H1 (cell line): Measurements from ENCODE around the gene CCNT2. TPM values are rescaled to one million over a fixed set of nuclear protein-coding genes. Genes with fewer than 3 reads are reported as not detected.

Source experiments
- CTCF ChIA-PET: fragments of 300-600 bp; sonication (Branson Sonifier 250); formaldehyde crosslinking; loops from one replicate; lab custom pipeline; 2021; ENCODE audit not compliant: partially characterized antibody; lab: Charles Lee
- POLR2A ChIA-PET: fragments of 300-600 bp; sonication (Branson Sonifier 250); formaldehyde crosslinking; loops from one replicate; lab custom pipeline; 2021; ENCODE audit warnings: inconsistent platforms; ENCODE audit not compliant: partially characterized antibody; lab: Charles Lee
- DNase-seq, 2 experiments: peaks; one replicate each; pipeline versions ENCODE4 v3.0.0 to v3.0.0-alpha.2; 2010 to 2022; ENCODE audit warnings: low spot score in 2 of 2, low read depth in 1 of 2, mixed read lengths in 1 of 2
- FAIRE-seq: peaks from 2 replicates; lab custom pipeline; 2011; peaks lifted over from hg19 to GRCh38; lab: Jason Lieb, UNC
- H2AFZ ChIP-seq: 2 replicates; pipeline ENCODE4 v1.8.1; 2012; ENCODE audit warnings: low read length, inconsistent platforms
- H2AK5ac ChIP-seq: 2 replicates; pipeline ENCODE4 v1.6.1; 2013; ENCODE audit warnings: low read depth, low read length
- H2BK120ac ChIP-seq: replicated peaks from 2 replicates; pipeline ENCODE3; 2013; ENCODE audit warnings: low read depth, low read length, inconsistent platforms
- H2BK12ac ChIP-seq: 2 replicates; pipeline ENCODE4 v1.6.1; 2013; ENCODE audit warnings: low read depth, low read length
- H2BK15ac ChIP-seq: 2 replicates; pipeline ENCODE4 v1.6.1; 2013; ENCODE audit warnings: low read length
- H2BK20ac ChIP-seq: 2 replicates; pipeline ENCODE4 v1.6.1; 2013; ENCODE audit warnings: low read length
- H2BK5ac ChIP-seq: 2 replicates; pipeline ENCODE4 v1.6.1; 2013; ENCODE audit warnings: low read depth, low read length
- H3K14ac ChIP-seq: 2 replicates; pipeline ENCODE4 v1.6.1; 2013; ENCODE audit warnings: inconsistent platforms; ENCODE audit not compliant: insufficient read length
- H3K18ac ChIP-seq: 2 replicates; pipeline ENCODE4 v1.6.1; 2013; ENCODE audit warnings: low read length; ENCODE audit errors: extremely low read depth
- H3K23ac ChIP-seq: 2 replicates; pipeline ENCODE4 v1.6.1; 2013; ENCODE audit warnings: inconsistent platforms; ENCODE audit not compliant: insufficient read length
- H3K23me2 ChIP-seq: 2 replicates; pipeline ENCODE4 v1.6.1; 2013; ENCODE audit warnings: low read depth, low read length
- H3K27ac ChIP-seq: 2 replicates; pipeline ENCODE4 v1.6.1; 2011; ENCODE audit warnings: low read depth, low read length, inconsistent platforms
- H3K27me3 ChIP-seq, 4 experiments: replicated peaks in 1 of 4; 1 replicate in 1 of 4; 2 replicates in 3 of 4; pipeline versions ENCODE4 v1.6.1 to v1.8.1; 2011 to 2013; ENCODE audit warnings: low read length in 3 of 4, mild to moderate bottlenecking in 3 of 4, inconsistent platforms in 2 of 4, mixed read lengths in 2 of 4, moderate library complexity in 1 of 4; ENCODE audit not compliant: control insufficient read depth in 3 of 4, insufficient read depth in 3 of 4; ENCODE audit errors: extremely low read depth in 1 of 4
- H3K36me3 ChIP-seq, 4 experiments: 2 replicates each; pipeline versions ENCODE4 v1.6.1 to v1.8.1; 2011 to 2013; ENCODE audit warnings: mild to moderate bottlenecking in 4 of 4, low read length in 3 of 4, moderate library complexity in 2 of 4, control low read depth in 1 of 4, inconsistent platforms in 1 of 4; ENCODE audit not compliant: insufficient read depth in 4 of 4, control insufficient read depth in 2 of 4
- H3K4ac ChIP-seq: replicated peaks from 2 replicates; pipeline ENCODE3; 2013; ENCODE audit warnings: low read length, low read depth, mixed read lengths, inconsistent platforms; ENCODE audit not compliant: insufficient read length
- H3K4me1 ChIP-seq, 4 experiments: replicated peaks in 1 of 4; 1 replicate in 1 of 4; 2 replicates in 3 of 4; pipeline versions ENCODE4 v1.6.1 to v1.8.1; 2011 to 2013; ENCODE audit warnings: low read length in 3 of 4, inconsistent platforms in 2 of 4, mixed read lengths in 1 of 4; ENCODE audit not compliant: insufficient read depth in 4 of 4, control insufficient read depth in 3 of 4
- H3K4me2 ChIP-seq, 2 experiments: 2 replicates each; pipeline versions ENCODE4 v1.6.1 to v1.8.1; 2011 to 2013; ENCODE audit warnings: low read depth in 2 of 2, low read length in 2 of 2, control low read depth in 1 of 2, inconsistent platforms in 1 of 2, mild to moderate bottlenecking in 1 of 2; ENCODE audit not compliant: insufficient read depth in 1 of 2
- H3K4me3 ChIP-seq, 4 experiments: fragments of 200-600, 300-600 bp in 1 of 4; sonication (generic), shearing (Covaris generic), sonication (Bioruptor Twin) in 1 of 4; 2 replicates each; pipeline versions ENCODE4 v1.5.1 to v1.8.1; 2011 to 2016; ENCODE audit warnings: low read length in 4 of 4, low read depth in 3 of 4, control low read depth in 2 of 4, inconsistent platforms in 2 of 4, mild to moderate bottlenecking in 2 of 4, mixed read lengths in 1 of 4, moderate library complexity in 1 of 4; ENCODE audit not compliant: insufficient read depth in 2 of 4; ENCODE audit errors: extremely low read depth in 1 of 4
- H3K56ac ChIP-seq: replicated peaks from 2 replicates; pipeline ENCODE3; 2013; ENCODE audit warnings: low read depth, mild to moderate bottlenecking, mixed read lengths, low read length, inconsistent platforms; ENCODE audit not compliant: insufficient read length
- H3K79me1 ChIP-seq: 2 replicates; pipeline ENCODE4 v1.6.1; 2013; ENCODE audit warnings: low read depth, low read length, control low read depth
- H3K79me2 ChIP-seq, 2 experiments: 2 replicates each; pipeline versions ENCODE4 v1.6.1 to v1.8.1; 2012 to 2013; ENCODE audit warnings: low read length in 2 of 2, mild to moderate bottlenecking in 2 of 2, inconsistent platforms in 1 of 2; ENCODE audit not compliant: insufficient read depth in 2 of 2, control insufficient read depth in 1 of 2
- H3K9ac ChIP-seq, 4 experiments: replicated peaks in 1 of 4; 1 replicate in 1 of 4; 2 replicates in 3 of 4; pipeline versions ENCODE4 v1.6.1 to v1.8.1; 2011 to 2013; ENCODE audit warnings: low read depth in 3 of 4, low read length in 3 of 4, control low read depth in 2 of 4, mild to moderate bottlenecking in 2 of 4, moderate library complexity in 2 of 4, inconsistent platforms in 1 of 4; ENCODE audit errors: extremely low read depth in 1 of 4
- H3K9me3 ChIP-seq, 2 experiments: 2 replicates each; pipeline versions ENCODE4 v1.6.1 to v1.8.1; 2012 to 2013; ENCODE audit warnings: mild to moderate bottlenecking in 2 of 2, moderate library complexity in 2 of 2, control low read depth in 1 of 2, inconsistent platforms in 1 of 2, low read depth in 1 of 2, low read length in 1 of 2, mixed read lengths in 1 of 2; ENCODE audit not compliant: insufficient read depth in 2 of 2
- H4K20me1 ChIP-seq, 2 experiments: replicated peaks in 1 of 2; 2 replicates each; pipeline versions ENCODE3 to v1.8.1; 2011 to 2013; ENCODE audit warnings: inconsistent platforms in 2 of 2, low read length in 2 of 2, mild to moderate bottlenecking in 1 of 2; ENCODE audit not compliant: insufficient read depth in 2 of 2, control insufficient read depth in 1 of 2
- H4K5ac ChIP-seq: 2 replicates; pipeline ENCODE4 v1.6.1; 2013; ENCODE audit warnings: low read length, low read depth, mixed read lengths, inconsistent platforms; ENCODE audit not compliant: insufficient read length
- H4K8ac ChIP-seq: 2 replicates; pipeline ENCODE4 v1.8.0; 2013; ENCODE audit warnings: mild to moderate bottlenecking, moderate library complexity, low read length, inconsistent platforms; ENCODE audit not compliant: insufficient read depth; ENCODE audit errors: extremely low read depth
- H4K91ac ChIP-seq: replicated peaks from 2 replicates; pipeline ENCODE3; 2013; ENCODE audit warnings: low read length, mixed read lengths, inconsistent platforms; ENCODE audit not compliant: insufficient read length
- CTBP2 ChIP-seq: IDR thresholded peaks from 2 replicates; pipeline ENCODE4 v1.7.0; 2011; ENCODE audit warnings: borderline replicate concordance, mild to moderate bottlenecking, moderate library complexity, mixed read lengths, low read length; ENCODE audit not compliant: insufficient read depth, insufficient read length
- KDM5A ChIP-seq: fragments of 200-600 bp; IDR thresholded peaks from 2 replicates; pipeline ENCODE4 v1.7.1; 2012; ENCODE audit warnings: mild to moderate bottlenecking, low read length, inconsistent platforms, mixed read lengths
- MAFK ChIP-seq: IDR thresholded peaks from 2 replicates; pipeline ENCODE4 v1.6.1; 2012; ENCODE audit warnings: low read depth, mild to moderate bottlenecking, improper control_type of control experiment, low read length
- WGBS, 2 experiments: shearing (Covaris generic) in 1 of 2; methylation state at CpG; one replicate each; pipeline versions ENCODE4 v1.1.6 to v1.1.7; 2013 to 2015; ENCODE audit warnings: low lambda C conversion rate in 2 of 2, mixed read lengths in 2 of 2, inconsistent platforms in 1 of 2, low coverage in 1 of 2, missing lambda C conversion rate in 1 of 2; ENCODE audit not compliant: insufficient replicate concordance in 2 of 2, insufficient coverage in 1 of 2, insufficient read length in 1 of 2; ENCODE audit errors: extremely low coverage in 1 of 2, missing lambda C conversion rate in 1 of 2; 5-methylcytosine and 5-hydroxymethylcytosine counted together
- polyA plus RNA-seq, 7 experiments: library from polyadenylated mRNA; depleted of rRNA in 3 of 7; stranded (reverse) in 5 of 7; unstranded in 2 of 7; fragments of >200 nt in 5 of 7; fragments of 200-250 nt in 2 of 7; gene quantifications; 1 replicate in 5 of 7; 2 replicates in 1 of 7; 4 replicates in 1 of 7; pipeline versions ENCODE4 v1.2.1 to v1.2.3, GENCODE V29; 2011 to 2013; ENCODE audit warnings: missing spikeins in 2 of 7, mixed read lengths in 2 of 7
- total RNA-seq: library from RNA; stranded (reverse); fragmentation: NEBNext Ultra II Directional; extraction: Animal tissue kit (Norgen Biotek cat#: 25700); gene quantifications from 2 replicates; pipeline ENCODE4 v1.2.1, GENCODE V29; 2021
- TF ChIP-seq, protein P1 (sequence below): IDR thresholded peaks from 2 replicates; pipeline ENCODE4 v1.6.1; 2012; ENCODE audit warnings: inconsistent platforms

CCNT2 gene
- total and polyA plus RNA-seq, 2 of the 8 experiments (the other 6 are each of a cell fraction or from before 2014, with no cell fraction given): 13.0 to 39.7 TPM

DNA sequence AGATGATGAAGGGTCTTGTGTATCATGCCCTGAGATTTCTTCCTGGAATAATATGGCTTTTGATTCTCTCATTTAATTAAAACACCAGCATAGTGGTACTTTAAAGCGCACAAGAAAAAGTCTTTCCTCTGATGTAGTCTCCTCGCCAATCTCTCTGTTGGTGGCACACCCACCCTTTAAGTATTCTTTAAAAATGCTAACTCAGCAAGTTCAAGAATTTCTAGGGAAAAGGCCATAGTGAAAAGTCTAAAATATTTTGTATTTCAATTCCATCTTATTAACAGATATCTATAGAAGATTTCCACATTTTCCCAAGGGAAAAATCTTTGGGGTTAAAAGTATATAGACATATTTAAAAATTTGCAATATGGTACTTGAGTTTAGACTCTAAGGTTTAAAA lies 45.5 kb upstream of the CCNT2 start:
- Histone ChIP-seq H4K20me1 (no peaks in the 10 kb centered on the region), H3K9me3 (no peaks in the 10 kb centered on the region), H3K4me1 (no peaks in the 10 kb centered on the region), H2AFZ (no peak overlapping the region), H3K4me2 (no peak overlapping the region), H2BK120ac (no peak overlapping the region), H3K27ac (no peak overlapping the region), H3K14ac (no peak overlapping the region), H3K36me3 (no peaks in the 10 kb centered on the region), H3K23ac (no peak overlapping the region), H3K79me1 (no peaks in the 10 kb centered on the region), H3K79me2 (no peaks in the 10 kb centered on the region), H3K4ac (no peak overlapping the region), H3K27me3 (no peaks in the 10 kb centered on the region), H2BK20ac (no peak overlapping the region), H3K18ac (no peak overlapping the region), H4K8ac (no peak overlapping the region), H2BK5ac (no peak overlapping the region), H3K23me2 (no peaks in the 10 kb centered on the region; the same call in 1 of the 2 replicates), H2BK12ac (no peak overlapping the region), H3K56ac (no peak overlapping the region), H2BK15ac (no peak overlapping the region), H2AK5ac (no peak overlapping the region), H3K4me3 (no peak overlapping the region), H4K91ac (no peak overlapping the region), H3K9ac (no peak overlapping the region), H4K5ac (no peak overlapping the region)
- FAIRE-seq: no peak
- no peak for TF ChIP-seq CTBP2
- TF ChIP-seq, protein P1, sequence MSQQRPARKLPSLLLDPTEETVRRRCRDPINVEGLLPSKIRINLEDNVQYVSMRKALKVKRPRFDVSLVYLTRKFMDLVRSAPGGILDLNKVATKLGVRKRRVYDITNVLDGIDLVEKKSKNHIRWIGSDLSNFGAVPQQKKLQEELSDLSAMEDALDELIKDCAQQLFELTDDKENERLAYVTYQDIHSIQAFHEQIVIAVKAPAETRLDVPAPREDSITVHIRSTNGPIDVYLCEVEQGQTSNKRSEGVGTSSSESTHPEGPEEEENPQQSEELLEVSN: no peak
- TF ChIP-seq KDM5A: no peak
- peak; percentile 93 for TF ChIP-seq MAFK
- CTCF ChIA-PET: no interaction called here
- no peak for DNase-seq
- 93% methylated on average over 2 of the region's 2 CpGs; no CpG with 5 or more reads in 1 of the 2 experiments for WGBS, 2 experiments
- POLR2A ChIA-PET: no interaction called here
